ENCODE results near the gene ANO10.
A peak's percentile ranks its signal among the peaks of the same experiment; 100 is the strongest.

The ANO10 gene

DNA sequence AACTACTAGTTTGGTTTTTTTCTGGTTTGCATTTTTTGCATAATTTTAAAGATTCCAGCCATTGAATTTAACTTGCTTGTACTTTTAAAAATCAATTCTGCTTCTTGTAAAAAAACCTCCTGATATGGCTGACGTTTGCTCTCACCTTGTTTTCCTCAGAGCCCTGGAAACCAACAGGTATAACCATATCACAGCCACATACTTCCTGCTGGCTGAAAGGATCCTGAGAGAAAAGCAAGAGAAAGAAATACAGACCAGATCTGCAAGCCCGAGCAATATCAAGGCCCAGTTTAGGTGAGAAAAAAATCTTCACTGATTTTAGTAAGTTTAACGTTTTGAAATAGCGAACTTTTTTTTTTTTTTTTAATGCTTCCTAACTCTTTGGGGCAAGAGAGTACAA lies 278.6 kb downstream of the ANO10 start:
- no peak for DNase-seq

DNA sequence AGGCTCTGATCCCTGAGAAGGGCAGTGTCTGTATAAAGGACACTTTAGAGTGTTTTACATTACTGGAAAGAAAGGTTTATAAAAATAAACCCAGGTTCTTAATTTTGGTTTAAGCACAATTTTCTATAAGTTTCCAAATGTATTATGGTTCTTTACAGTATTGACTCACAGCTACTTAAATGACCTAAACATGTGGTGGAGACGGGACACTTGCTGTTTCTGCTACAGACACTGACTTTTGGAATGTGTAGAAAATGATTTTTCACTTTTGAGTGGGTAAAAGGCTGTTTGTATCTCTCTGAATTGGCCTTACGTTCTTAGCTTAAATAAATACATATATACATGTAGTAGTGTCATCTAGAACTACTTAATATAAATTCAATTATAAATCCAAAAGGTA lies 280.0 kb downstream of the ANO10 start:
- peak; percentile 6 for DNase-seq

DNA sequence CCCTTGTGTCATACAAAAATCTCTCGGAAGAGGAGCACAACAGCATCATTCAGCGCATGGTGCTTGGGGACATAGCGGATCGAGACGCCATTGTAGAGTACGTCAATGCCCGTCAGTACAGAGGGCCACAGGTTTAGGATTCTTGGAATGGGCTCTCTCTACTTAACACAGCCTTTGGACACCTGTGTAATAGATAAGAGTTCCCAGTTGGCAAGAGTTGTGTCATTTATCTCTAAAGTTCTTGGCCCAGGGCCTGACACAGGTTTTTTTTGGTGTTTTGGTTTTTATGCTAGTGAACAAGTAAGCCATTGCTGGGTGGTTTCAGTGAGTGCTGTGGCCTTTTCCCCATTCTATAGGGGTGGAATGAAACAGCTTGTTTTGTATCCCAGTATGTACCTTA lies 281.4 kb downstream of the ANO10 start:
- DNase-seq, result no peak

- no peak for DNase-seq
Observed at GRCh38 chr3:43338295-43338694, 283.5 kb downstream of the ANO10 start.

- no peak for DNase-seq
Observed at GRCh38 chr3:43335799-43336198, 286.0 kb downstream of the ANO10 start.

DNA sequence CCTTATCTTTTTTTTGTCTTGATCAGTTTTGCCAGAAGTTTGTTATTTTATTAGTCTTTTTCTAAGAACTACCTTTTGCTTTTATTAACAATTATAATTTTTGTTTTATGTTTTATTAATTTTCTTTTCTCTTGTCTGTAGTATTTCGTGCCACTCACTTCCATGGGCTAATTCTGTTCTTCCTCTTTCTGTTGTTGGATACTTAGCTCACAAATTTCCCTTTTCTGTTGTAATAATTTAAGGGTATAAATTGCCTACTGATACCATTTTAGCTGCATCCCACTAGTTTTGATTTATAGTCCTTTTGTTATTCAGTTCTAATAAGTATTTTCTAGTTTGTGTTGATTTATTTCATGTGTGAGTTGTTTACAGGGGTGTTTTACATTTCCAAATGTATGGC lies 286.8 kb downstream of the ANO10 start:
- no peak for DNase-seq

DNA sequence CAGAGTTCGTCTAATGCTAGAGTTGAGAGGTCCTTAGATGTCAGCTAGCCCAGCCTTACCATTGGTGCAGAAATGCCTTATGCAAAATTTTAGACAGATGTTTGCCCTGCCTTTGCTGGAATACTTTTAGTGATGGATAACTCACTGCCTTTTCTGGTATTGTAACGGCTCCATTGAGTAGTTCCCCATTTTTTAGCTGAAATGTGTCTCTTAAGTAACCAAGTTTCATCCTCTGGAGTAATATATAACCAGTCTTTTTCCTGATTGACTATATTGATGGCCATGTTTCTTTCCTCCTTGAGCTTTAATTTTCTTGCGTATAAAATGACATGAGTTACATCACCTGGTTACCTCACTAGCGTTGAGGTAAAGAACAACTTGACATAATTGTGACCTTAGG lies 290.4 kb downstream of the ANO10 start:
- DNase-seq, result no peak

- DNase-seq, result no peak
Observed at GRCh38 chr3:43330981-43331380, 290.8 kb downstream of the ANO10 start.

DNA sequence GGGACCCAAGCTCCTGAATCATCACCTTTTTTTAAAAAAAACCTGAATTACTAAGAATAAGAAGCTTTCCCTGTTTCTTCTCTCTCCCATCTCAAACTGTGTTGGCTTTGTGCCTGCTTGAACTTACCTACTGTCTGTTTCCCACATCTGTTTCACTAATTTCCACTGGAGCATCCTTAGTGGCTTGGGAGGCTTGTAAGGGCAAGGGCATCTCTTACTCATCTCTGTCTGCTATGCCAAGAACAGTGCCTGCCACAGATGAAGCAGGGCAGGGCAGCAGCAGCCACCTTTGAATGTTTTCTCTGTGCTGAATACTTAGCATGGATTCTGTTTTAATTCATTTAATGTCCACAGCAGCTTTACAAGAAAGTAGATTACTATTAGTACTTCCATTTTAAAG lies 293.2 kb downstream of the ANO10 start:
- no peak for DNase-seq

GRCh38 chr3:43327582-43327979 lies 294.2 kb downstream of the ANO10 start:
- no peak for DNase-seq

- no peak for DNase-seq
Observed at GRCh38 chr3:43326891-43327581, 294.8 kb downstream of the ANO10 start.

DNA sequence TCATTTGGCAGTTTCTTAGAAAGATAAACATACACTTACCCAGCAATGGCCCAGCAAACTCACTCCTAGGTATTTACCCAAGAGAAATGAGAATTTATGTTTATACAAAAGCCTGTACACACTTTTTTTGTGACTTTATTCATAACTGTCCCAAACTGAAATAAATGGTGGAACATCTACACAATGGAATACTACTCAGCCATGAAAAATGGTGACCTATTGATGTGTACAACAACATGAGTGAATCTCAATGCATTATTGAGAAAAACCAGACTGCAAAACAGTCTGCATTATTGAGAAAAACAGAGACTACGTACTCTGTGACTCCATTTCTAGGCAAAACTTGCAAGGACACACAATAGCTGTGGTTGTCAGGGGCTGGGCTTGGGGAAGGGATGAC lies 298.3 kb downstream of the ANO10 start:
- DNase-seq, result no peak

GRCh38 chr3:43320288-43320687 lies 301.5 kb downstream of the ANO10 start:
- DNase-seq, result no peak

DNA sequence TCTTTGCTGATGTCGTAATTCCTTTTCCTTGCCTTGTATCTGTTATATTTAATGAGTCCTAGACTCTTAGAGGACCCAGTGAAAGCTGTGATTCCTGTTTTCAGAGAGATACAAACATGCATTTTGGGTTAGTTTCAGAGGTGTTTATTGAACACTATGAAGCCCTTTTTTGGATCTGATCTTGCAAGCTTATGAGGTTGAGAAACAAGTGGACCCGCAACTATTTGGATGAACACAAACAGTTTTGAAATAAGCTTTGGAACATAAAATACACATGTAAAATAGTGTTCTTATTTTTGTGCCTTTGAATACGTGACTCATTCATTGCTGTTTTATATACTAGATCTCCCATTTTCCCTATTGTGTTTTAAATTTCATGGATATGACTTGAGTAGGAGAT lies 302.0 kb downstream of the ANO10 start:
- no peak for DNase-seq

DNA sequence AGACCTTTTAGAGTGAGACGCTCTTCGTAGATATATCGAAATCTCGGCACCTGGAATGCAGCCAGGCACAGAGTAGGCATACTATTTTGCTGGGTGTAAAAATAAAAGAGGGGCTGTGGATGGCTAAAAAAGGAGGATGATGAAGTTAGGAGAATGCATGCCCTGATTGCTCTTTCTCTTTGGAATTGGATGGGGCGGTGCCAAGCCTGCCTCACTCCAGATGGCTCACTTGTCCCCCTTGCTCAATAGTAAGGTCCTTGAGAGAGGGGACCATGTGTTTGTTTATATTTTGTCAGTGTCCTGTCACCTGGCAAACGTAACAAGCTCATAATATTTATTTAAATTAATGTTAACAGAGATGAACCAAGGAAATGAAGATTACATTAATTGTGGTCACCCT lies 302.4 kb downstream of the ANO10 start:
- DNase-seq, result no peak

DNA sequence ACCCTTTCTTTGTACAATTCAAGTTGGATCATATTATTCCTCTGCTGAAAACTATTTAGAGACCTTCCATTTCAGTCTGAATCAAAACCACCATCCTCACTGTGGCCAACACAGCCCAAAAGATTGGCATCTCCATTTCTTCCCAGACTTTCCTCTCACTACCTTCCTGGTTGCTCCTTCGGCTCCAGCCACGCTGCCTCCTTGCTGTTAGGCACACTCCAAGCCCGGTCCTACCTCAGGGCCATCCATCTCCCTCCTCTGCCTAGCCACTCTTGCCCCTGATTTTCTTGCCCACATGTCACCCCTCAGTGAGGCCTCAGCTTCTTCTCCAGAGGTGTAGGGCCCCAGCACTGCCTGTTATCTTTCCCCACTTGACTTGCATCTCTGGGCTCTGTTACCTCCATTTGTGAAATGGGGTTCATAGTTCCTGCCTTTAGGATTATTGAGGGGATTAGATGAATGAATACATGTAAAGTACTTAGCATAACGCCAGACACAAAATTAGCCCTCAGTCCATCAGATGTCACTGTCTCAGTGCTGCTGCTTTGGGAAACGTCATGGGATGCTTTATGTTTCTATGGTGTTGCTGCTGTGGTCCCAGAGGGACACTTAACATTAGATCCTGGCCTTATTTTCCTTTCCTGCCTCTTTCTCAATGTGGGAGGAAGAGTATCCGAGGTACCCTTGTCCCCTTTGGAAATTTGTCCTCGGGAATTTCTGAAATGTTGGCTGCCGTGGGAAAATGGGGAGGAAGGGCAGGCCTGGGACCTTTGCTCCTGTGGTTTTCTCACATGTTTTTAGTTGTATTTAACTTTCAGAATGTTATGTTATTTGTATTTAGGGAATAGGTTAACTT lies 304.1 kb downstream of the ANO10 start:
- DNase-seq, result no peak

DNA sequence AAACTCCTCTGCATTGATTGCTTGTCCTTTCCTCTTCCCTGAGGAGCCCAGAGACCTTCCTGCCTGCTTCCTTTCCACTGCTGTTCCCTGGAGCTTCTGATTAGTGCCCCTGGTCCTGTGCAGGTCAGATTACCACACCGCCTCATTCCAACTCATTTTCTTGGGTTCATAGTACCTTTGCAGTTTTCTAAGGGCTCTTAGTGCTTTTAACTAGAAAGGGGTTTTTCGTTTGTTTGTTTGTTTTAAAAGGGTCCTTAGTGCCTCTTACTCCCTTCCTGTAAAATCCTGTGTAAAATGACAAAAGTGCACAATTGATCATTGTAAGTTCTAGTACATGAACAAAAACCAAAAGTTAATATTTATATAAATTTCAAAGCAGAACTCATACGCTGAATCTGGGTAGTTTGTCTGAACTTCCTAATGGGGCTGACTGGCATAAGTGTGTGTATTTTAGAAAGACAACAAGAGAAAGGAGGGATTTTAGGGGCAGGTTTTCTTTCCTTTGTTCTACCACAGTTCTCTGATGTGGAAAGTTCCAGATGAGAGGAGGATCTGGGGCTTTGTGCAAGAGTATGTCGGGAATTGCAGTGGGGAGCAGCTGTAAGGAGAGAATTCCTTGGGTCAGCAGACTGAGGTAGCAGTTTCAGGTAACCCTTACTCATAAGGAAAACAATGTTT lies 304.9 kb downstream of the ANO10 start:
- no peak for DNase-seq
